IMR-90 (cell line): ENCODE data around the gene ITIH6. TPM values are rescaled to one million over a fixed set of nuclear protein-coding genes. Genes with fewer than 3 reads are reported as not detected.

Source experiments
- ATAC-seq: fragments of 200-7000 bp; cut with Tn5 transposase; 2 replicates; pipeline ENCODE4 v1.9.1; 2020; ENCODE audit warnings: low read depth, mild to moderate bottlenecking, moderate library complexity
- BruUV-seq: library from RNA; stranded (reverse); fragments of 400-500 nt; replicated peaks from 2 replicates; lab custom pipeline; 2021; lab: Mats Ljungman, UMichigan
- CTCF ChIA-PET: fragments of 300-600 bp; formaldehyde crosslinking; extraction: SDS; loops from one replicate; lab custom pipeline; 2021; ENCODE audit warnings: antibody characterized with exemption; lab: Yijun Ruan, JAX
- POLR2A ChIA-PET: fragments of 300-600 bp; sonication (Branson Sonifier 250); formaldehyde crosslinking; loops from one replicate; lab custom pipeline; 2022; ENCODE audit warnings: antibody characterized with exemption; ENCODE audit not compliant: unreplicated experiment; lab: Charles Lee
- DNase-seq: peaks from one replicate; pipeline ENCODE4 v3.0.0; 2013
- H2AFZ ChIP-seq: replicated peaks from 2 replicates; pipeline ENCODE3; 2013; ENCODE audit warnings: low read length, mild to moderate bottlenecking; ENCODE audit not compliant: poor library complexity
- H2AK5ac ChIP-seq: 2 replicates; pipeline ENCODE4 v1.6.1; 2013; ENCODE audit warnings: low read depth, low read length, inconsistent platforms
- H2AK9ac ChIP-seq: replicated peaks from 2 replicates; pipeline ENCODE3; 2013; ENCODE audit warnings: mild to moderate bottlenecking, low read depth, low read length, moderate library complexity; ENCODE audit not compliant: poor library complexity
- H2BK120ac ChIP-seq: 2 replicates; pipeline ENCODE4 v1.6.1; 2013; ENCODE audit warnings: low read depth, low read length, inconsistent platforms
- H2BK15ac ChIP-seq: 3 replicates; pipeline ENCODE4 v1.6.1; 2013; ENCODE audit warnings: low read depth, low read length, inconsistent platforms
- H2BK20ac ChIP-seq: 2 replicates; pipeline ENCODE4 v1.6.1; 2013; ENCODE audit warnings: low read depth, mild to moderate bottlenecking, inconsistent platforms, low read length, moderate library complexity
- H2BK5ac ChIP-seq: 2 replicates; pipeline ENCODE4 v1.6.1; 2013; ENCODE audit warnings: mild to moderate bottlenecking, low read depth, low read length, inconsistent platforms; ENCODE audit not compliant: poor library complexity, severe bottlenecking
- H3K14ac ChIP-seq: replicated peaks from 2 replicates; pipeline ENCODE4 v1.6.1; 2013; ENCODE audit warnings: low read depth, low read length, inconsistent platforms
- H3K18ac ChIP-seq: 2 replicates; pipeline ENCODE4 v1.6.1; 2013; ENCODE audit warnings: low read depth, low read length, control low read depth
- H3K23ac ChIP-seq: 2 replicates; pipeline ENCODE4 v1.6.1; 2013; ENCODE audit warnings: low read depth, low read length, inconsistent platforms
- H3K27ac ChIP-seq: 2 replicates; pipeline ENCODE4 v1.5.1; 2013; ENCODE audit warnings: mild to moderate bottlenecking, control low read depth, low read length; ENCODE audit not compliant: insufficient read depth
- H3K27me3 ChIP-seq: 2 replicates; pipeline ENCODE4 v1.6.1; 2013; ENCODE audit warnings: low read length; ENCODE audit not compliant: control insufficient read depth, insufficient read depth
- H3K36me3 ChIP-seq: 2 replicates; pipeline ENCODE4 v1.6.1; 2013; ENCODE audit warnings: low read length, mixed read lengths; ENCODE audit not compliant: control insufficient read depth, insufficient read depth
- H3K4ac ChIP-seq: 2 replicates; pipeline ENCODE4 v1.6.1; 2013; ENCODE audit warnings: low read depth, low read length, inconsistent platforms
- H3K4me1 ChIP-seq: 2 replicates; pipeline ENCODE4 v1.6.1; 2013; ENCODE audit warnings: low read length, mixed read lengths; ENCODE audit not compliant: control insufficient read depth, insufficient read depth
- H3K4me2 ChIP-seq: 2 replicates; pipeline ENCODE4 v1.6.1; 2013; ENCODE audit warnings: low read depth, mild to moderate bottlenecking, control low read depth, low read length, moderate library complexity
- H3K4me3 ChIP-seq: 2 replicates; pipeline ENCODE4 v1.5.1; 2013; ENCODE audit warnings: low read depth, mild to moderate bottlenecking, control low read depth, low read length, moderate library complexity; ENCODE audit not compliant: insufficient read depth
- H3K56ac ChIP-seq: 2 replicates; pipeline ENCODE4 v1.6.1; 2013; ENCODE audit warnings: low read length, inconsistent platforms; ENCODE audit not compliant: insufficient read depth; ENCODE audit errors: extremely low read depth
- H3K79me1 ChIP-seq, 2 experiments: 2 replicates each; pipeline ENCODE4 v1.6.1; 2013; ENCODE audit warnings: low read length in 2 of 2, inconsistent platforms in 1 of 2, low read depth in 1 of 2
- H3K9ac ChIP-seq: 2 replicates; pipeline ENCODE4 v1.6.1; 2013; ENCODE audit warnings: low read depth, low read length, control low read depth
- H3K9me1 ChIP-seq: 2 replicates; pipeline ENCODE4 v1.6.1; 2013; ENCODE audit warnings: low read length, inconsistent platforms; ENCODE audit not compliant: insufficient read depth
- H3K9me3 ChIP-seq: 2 replicates; pipeline ENCODE4 v1.6.1; 2013; ENCODE audit warnings: low read length; ENCODE audit not compliant: control insufficient read depth, insufficient read depth
- H4K20me1 ChIP-seq: 2 replicates; pipeline ENCODE4 v1.6.1; 2013; ENCODE audit warnings: low read length, inconsistent platforms; ENCODE audit not compliant: insufficient read depth
- H4K5ac ChIP-seq: 2 replicates; pipeline ENCODE4 v1.6.1; 2013; ENCODE audit warnings: mild to moderate bottlenecking, low read depth, low read length, control low read depth
- H4K8ac ChIP-seq, 2 experiments: 2 replicates each; pipeline ENCODE4 v1.6.1; 2013; ENCODE audit warnings: low read depth in 2 of 2, low read length in 2 of 2, control low read depth in 1 of 2, inconsistent platforms in 1 of 2
- H4K91ac ChIP-seq: 2 replicates; pipeline ENCODE4 v1.6.1; 2013; ENCODE audit warnings: low read depth, low read length, inconsistent platforms; ENCODE audit not compliant: insufficient read depth
- CEBPB ChIP-seq: IDR thresholded peaks from 2 replicates; pipeline ENCODE4 v1.6.1; 2012; ENCODE audit warnings: low read depth, low read length, improper control_type of control experiment
- CHD1 ChIP-seq: IDR thresholded peaks from 2 replicates; pipeline ENCODE4 v1.6.1; 2012; ENCODE audit warnings: low read depth, low read length, improper control_type of control experiment
- FOS ChIP-seq: fragments of 150-350 bp; IDR thresholded peaks from 2 replicates; pipeline ENCODE4 v1.6.1; 2016; ENCODE audit warnings: low read depth, low read length
- MAFK ChIP-seq: IDR thresholded peaks from 2 replicates; pipeline ENCODE4 v1.6.1; 2012; ENCODE audit warnings: low read depth, low read length, improper control_type of control experiment
- MXI1 ChIP-seq: IDR thresholded peaks from 2 replicates; pipeline ENCODE4 v1.6.1; 2012; ENCODE audit warnings: low read depth, mild to moderate bottlenecking, low read length, moderate library complexity, borderline replicate concordance
- NFE2L2 ChIP-seq: fragments of 150-350 bp; IDR thresholded peaks from 2 replicates; pipeline ENCODE4 v1.6.1; 2016; ENCODE audit warnings: low read depth, mild to moderate bottlenecking, low read length
- RAD21 ChIP-seq: IDR thresholded peaks from 2 replicates; pipeline ENCODE4 v1.6.1; 2012; ENCODE audit warnings: low read length, improper control_type of control experiment
- RCOR1 ChIP-seq: IDR thresholded peaks from 2 replicates; pipeline ENCODE4 v1.6.1; 2012; ENCODE audit warnings: mild to moderate bottlenecking, low read length, improper control_type of control experiment; ENCODE audit not compliant: insufficient replicate concordance
- RFX5 ChIP-seq: IDR thresholded peaks from 2 replicates; pipeline ENCODE4 v1.8.0; 2012; ENCODE audit warnings: low read depth, mild to moderate bottlenecking, low read length, moderate library complexity
- SMC3 ChIP-seq: fragments of 150-350 bp; IDR thresholded peaks from 2 replicates; pipeline ENCODE4 v1.6.1; 2016; ENCODE audit warnings: low read depth, mild to moderate bottlenecking, antibody characterized with exemption, low read length, moderate library complexity
- WGBS, 2 experiments: methylation state at CpG; one replicate each; pipeline versions ENCODE4 v1.1.5 to v1.1.7; 2013; ENCODE audit warnings: missing lambda C conversion rate in 2 of 2; ENCODE audit not compliant: insufficient read length in 1 of 2; ENCODE audit errors: extremely low coverage in 2 of 2; 5-methylcytosine and 5-hydroxymethylcytosine counted together
- dilution Hi-C: fragments of 300-500 bp; cut with HindIII; formaldehyde crosslinking; loops from one replicate; pipeline ENCODE4 v1.14.3; 2018; ENCODE audit warnings: low sequenced_read_pairs; ENCODE audit not compliant: unreplicated experiment
- in situ Hi-C: fragments of 300-500 bp; cut with MboI; formaldehyde crosslinking; loops from 3 replicates; pipeline ENCODE4 v1.14.3; 2019; ENCODE audit warnings: low sequenced_read_pairs, inconsistent platforms, mixed read lengths
- intact Hi-C: fragments of 100-400 bp; cut with micrococcal nuclease; formaldehyde crosslinking; loops from 2 replicates; pipeline ENCODE4 v1.10.0; 2022
- polyA plus RNA-seq, 3 experiments: library from polyadenylated mRNA; depleted of rRNA; stranded (reverse); fragments of >200 nt; gene quantifications; 2 replicates each; pipeline ENCODE4 v1.2.3, GENCODE V29; 2012; ENCODE audit warnings: low replicate concordance in 1 of 3
- total RNA-seq: library from RNA; depleted of rRNA; stranded (reverse); fragments of >200 nt; gene quantifications from 2 replicates; pipeline ENCODE4 v1.2.3, GENCODE V29; 2012
- TF ChIP-seq, protein P1 (sequence below): fragments of 150-350 bp; IDR thresholded peaks from 2 replicates; pipeline ENCODE4 v1.6.1; 2016; ENCODE audit warnings: low read depth, mild to moderate bottlenecking, low read length, moderate library complexity, borderline replicate concordance
- TF ChIP-seq, protein P2 (sequence below): fragments of 150-350 bp; IDR thresholded peaks from 2 replicates; pipeline ENCODE4 v1.6.1; 2017; ENCODE audit warnings: mild to moderate bottlenecking, antibody characterized with exemption, low read length, low read depth

ITIH6 gene
- total and polyA plus RNA-seq, 2 of the 4 experiments (the other 2 are of a cell fraction): not detected

DNA sequence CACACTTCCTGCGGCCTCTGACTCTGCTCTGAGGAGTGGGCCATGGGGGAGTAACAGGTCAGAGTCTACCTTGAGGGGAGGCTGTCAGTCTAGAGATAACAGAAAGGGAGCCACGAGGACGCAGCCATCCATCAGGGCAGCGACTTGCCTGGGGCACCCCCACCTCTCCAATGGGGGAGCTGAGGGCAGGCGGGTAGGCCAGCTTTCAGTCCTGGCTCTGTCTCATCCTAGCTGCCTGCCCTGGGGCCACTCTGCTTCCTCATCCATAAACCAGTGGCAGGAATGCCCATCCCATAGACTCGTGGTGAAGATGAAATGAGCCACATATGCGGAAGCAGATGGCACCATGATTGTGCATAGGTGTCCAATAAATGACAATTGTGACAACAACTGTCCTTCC is 22.7 kb upstream of the ITIH6 start:
- ATAC-seq (no peak), DNase-seq (no peak)
- no peak overlapping the region for H2BK120ac ChIP-seq
- H4K5ac ChIP-seq: no peak overlapping the region
- no TSS peak for BruUV-seq
- 70% methylated on average over 2 of the region's 7 CpGs; no CpG with 5 or more reads in 1 of the 2 experiments for WGBS, 2 experiments
- H2AK9ac ChIP-seq: no peak overlapping the region
- no peak overlapping the region for H2BK5ac ChIP-seq
- no peak overlapping the region for H2AK5ac ChIP-seq
- H3K18ac ChIP-seq: no peak overlapping the region
- ChIA-PET CTCF (no interaction called here), POLR2A (no interaction called here)
- no peak overlapping the region for H3K4me2 ChIP-seq
- dilution Hi-C loops (no loop called here), intact Hi-C loops (no loop called here), in situ Hi-C loops (no loop called here)
- H3K79me1 ChIP-seq: no peaks in the 10 kb centered on the region
- no peaks in the 10 kb centered on the region for H3K4me1 ChIP-seq
- no peak overlapping the region for H3K4me3 ChIP-seq
- H3K9ac ChIP-seq: no peak overlapping the region
- no peak overlapping the region for H3K27ac ChIP-seq
- no peak overlapping the region for H4K91ac ChIP-seq
- no peaks in the 10 kb centered on the region for H3K9me3 ChIP-seq
- H3K9me1 ChIP-seq: no peaks in the 10 kb centered on the region; the same call in 1 of the 2 replicates
- H3K56ac ChIP-seq: no peak overlapping the region
- peaks cover 5% of the 10 kb centered on the region; the same call in 1 of the 2 replicates for H3K36me3 ChIP-seq
- no peak overlapping the region for H2AFZ ChIP-seq
- H4K8ac ChIP-seq: no peak overlapping the region
- TF ChIP-seq SMC3: no peak
- no peak for TF ChIP-seq NFE2L2
- TF ChIP-seq CHD1: no peak
- TF ChIP-seq RAD21: no peak
- TF ChIP-seq CEBPB: no peak
- TF ChIP-seq MXI1: no peak
- no peak for TF ChIP-seq MAFK
- TF ChIP-seq, protein P1, sequence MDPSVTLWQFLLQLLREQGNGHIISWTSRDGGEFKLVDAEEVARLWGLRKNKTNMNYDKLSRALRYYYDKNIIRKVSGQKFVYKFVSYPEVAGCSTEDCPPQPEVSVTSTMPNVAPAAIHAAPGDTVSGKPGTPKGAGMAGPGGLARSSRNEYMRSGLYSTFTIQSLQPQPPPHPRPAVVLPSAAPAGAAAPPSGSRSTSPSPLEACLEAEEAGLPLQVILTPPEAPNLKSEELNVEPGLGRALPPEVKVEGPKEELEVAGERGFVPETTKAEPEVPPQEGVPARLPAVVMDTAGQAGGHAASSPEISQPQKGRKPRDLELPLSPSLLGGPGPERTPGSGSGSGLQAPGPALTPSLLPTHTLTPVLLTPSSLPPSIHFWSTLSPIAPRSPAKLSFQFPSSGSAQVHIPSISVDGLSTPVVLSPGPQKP: no peak
- TF ChIP-seq RFX5: no peak
- TF ChIP-seq FOS: no peak
- TF ChIP-seq, protein P2, sequence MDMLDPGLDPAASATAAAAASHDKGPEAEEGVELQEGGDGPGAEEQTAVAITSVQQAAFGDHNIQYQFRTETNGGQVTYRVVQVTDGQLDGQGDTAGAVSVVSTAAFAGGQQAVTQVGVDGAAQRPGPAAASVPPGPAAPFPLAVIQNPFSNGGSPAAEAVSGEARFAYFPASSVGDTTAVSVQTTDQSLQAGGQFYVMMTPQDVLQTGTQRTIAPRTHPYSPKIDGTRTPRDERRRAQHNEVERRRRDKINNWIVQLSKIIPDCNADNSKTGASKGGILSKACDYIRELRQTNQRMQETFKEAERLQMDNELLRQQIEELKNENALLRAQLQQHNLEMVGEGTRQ: no peak
- TF ChIP-seq RCOR1: no peak
- no peaks in the 10 kb centered on the region; the same call in 1 of the 2 replicates for H4K20me1 ChIP-seq
- no peak overlapping the region for H3K4ac ChIP-seq
- no peak overlapping the region for H2BK15ac ChIP-seq
- no peak overlapping the region for H2BK20ac ChIP-seq
- H3K27me3 ChIP-seq: no peaks in the 10 kb centered on the region
- no peak overlapping the region for H3K14ac ChIP-seq
- no peak overlapping the region for H3K23ac ChIP-seq
